WTC11 (cell line): ENCODE data around the gene FAM228B. TPM values are rescaled to one million over a fixed set of nuclear protein-coding genes. Genes with fewer than 3 reads are reported as not detected.
"Not testable (repeated sequence)": the region's sequence is repeated elsewhere in the genome, so short reads cannot be mapped to it uniquely, and the experiment has no call there.

Experiments used
- ATAC-seq: fragments of 200-7000 bp; cut with Tn5 transposase; 2 replicates; pipeline ENCODE4 v1.10.0; 2021; ENCODE audit warnings: mild to moderate bottlenecking, moderate library complexity
- CTCF ChIA-PET: fragments of 300-600 bp; sonication (Branson Sonifier 250); formaldehyde crosslinking; loops from one replicate; lab custom pipeline; 2021; ENCODE audit warnings: antibody characterized with exemption; lab: Charles Lee
- POLR2A ChIA-PET: fragments of 350-600 bp; sonication (Branson Sonifier 250); formaldehyde crosslinking; loops from one replicate; lab custom pipeline; 2021; ENCODE audit warnings: antibody characterized with exemption; lab: Charles Lee
- DNase-seq: peaks from one replicate; pipeline ENCODE4 v3.0.0; 2021; ENCODE audit warnings: low spot score
- H3K27ac Mint-ChIP-seq: 2 replicates; pipeline ENCODE4 v1.8.0; 2021; ENCODE audit warnings: mixed read lengths
- H3K27me3 Mint-ChIP-seq: 2 replicates; pipeline ENCODE4 v1.8.0; 2021; ENCODE audit warnings: low read depth, mild to moderate bottlenecking, moderate library complexity, mixed read lengths
- H3K36me3 Mint-ChIP-seq: 2 replicates; pipeline ENCODE4 v1.8.0; 2021; ENCODE audit warnings: mixed read lengths
- H3K4me1 Mint-ChIP-seq: 2 replicates; pipeline ENCODE4 v1.8.0; 2022; ENCODE audit warnings: mixed read lengths
- H3K4me3 Mint-ChIP-seq: 2 replicates; pipeline ENCODE4 v1.8.0; 2021; ENCODE audit warnings: mild to moderate bottlenecking, moderate library complexity, mixed read lengths
- H3K9me3 Mint-ChIP-seq: 2 replicates; pipeline ENCODE4 v1.8.0; 2021; ENCODE audit warnings: mixed read lengths
- CREM ChIP-seq: sonication (generic); formaldehyde crosslinking; IDR thresholded peaks from 2 replicates; pipeline ENCODE4 v1.8.1; 2022; ENCODE audit warnings: mild to moderate bottlenecking, missing genetic modification reagents, moderate library complexity
- ERG ChIP-seq: fragments of 250-450 bp; sonication (Bioruptor Pico); IDR thresholded peaks from 2 replicates; pipeline ENCODE4 v1.8.0; 2021; ENCODE audit warnings: mild to moderate bottlenecking
- FOXJ3 ChIP-seq: sonication (generic); formaldehyde crosslinking; IDR thresholded peaks from 2 replicates; pipeline ENCODE4 v1.9.0; 2021; ENCODE audit warnings: missing genetic modification reagents, mild to moderate bottlenecking, borderline replicate concordance
- GABPB1 ChIP-seq: sonication (generic); formaldehyde crosslinking; IDR thresholded peaks from 2 replicates; pipeline ENCODE4 v1.8.1; 2023; ENCODE audit warnings: mild to moderate bottlenecking, missing genetic modification reagents
- SMAD4 ChIP-seq: sonication (generic); formaldehyde crosslinking; IDR thresholded peaks from 2 replicates; pipeline ENCODE4 v1.8.0; 2022; ENCODE audit warnings: mild to moderate bottlenecking, missing genetic modification reagents
- total RNA-seq: library from RNA; stranded (reverse); gene quantifications from 3 replicates; pipeline ENCODE4 v1.2.3, GENCODE V29; 2021
- TF ChIP-seq, protein P1 (sequence below): sonication (generic); formaldehyde crosslinking; IDR thresholded peaks from 2 replicates; pipeline ENCODE4 v1.8.0; 2023; ENCODE audit warnings: missing genetic modification reagents
- TF ChIP-seq, protein P2 (sequence below): fragments of 250-450 bp; sonication (Bioruptor Pico); IDR thresholded peaks from 2 replicates; pipeline ENCODE4 v1.9.0; 2021; ENCODE audit warnings: mild to moderate bottlenecking, borderline replicate concordance
- TF ChIP-seq, protein P3 (sequence below): sonication (generic); formaldehyde crosslinking; IDR thresholded peaks from 2 replicates; pipeline ENCODE4 v1.8.0; 2023; ENCODE audit warnings: missing genetic modification reagents, mild to moderate bottlenecking, borderline replicate concordance

Gene FAM228B
- total RNA-seq, 1 experiment from 2014 or later, result 2.7 TPM

DNA sequence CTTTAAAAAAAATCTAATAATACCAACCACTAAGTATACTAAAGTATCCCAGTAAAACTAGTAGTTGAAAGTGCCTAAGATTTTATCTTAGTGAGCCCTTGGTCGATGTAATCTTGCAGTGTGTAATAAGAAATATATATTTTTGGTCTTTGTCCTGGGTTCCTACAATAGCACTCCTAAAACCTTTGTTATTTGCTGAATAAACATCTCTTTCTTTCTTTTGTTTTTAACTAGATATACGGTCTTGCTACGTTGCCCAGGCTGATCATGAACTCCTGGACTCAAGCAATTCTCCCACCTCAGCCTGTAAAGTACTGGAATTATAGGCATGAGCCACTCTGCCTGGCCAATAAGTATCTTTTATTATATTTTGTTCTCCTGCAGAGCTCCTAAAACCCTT, 36.2 kb upstream of the FAM228B start (continued):
- TF ChIP-seq SMAD4 (CRISPR knock-in tag) (no peak), FOXJ3 (CRISPR knock-in tag) (no peak), ERG (CRISPR knock-in tag) (no peak)
- TF ChIP-seq, protein P1, sequence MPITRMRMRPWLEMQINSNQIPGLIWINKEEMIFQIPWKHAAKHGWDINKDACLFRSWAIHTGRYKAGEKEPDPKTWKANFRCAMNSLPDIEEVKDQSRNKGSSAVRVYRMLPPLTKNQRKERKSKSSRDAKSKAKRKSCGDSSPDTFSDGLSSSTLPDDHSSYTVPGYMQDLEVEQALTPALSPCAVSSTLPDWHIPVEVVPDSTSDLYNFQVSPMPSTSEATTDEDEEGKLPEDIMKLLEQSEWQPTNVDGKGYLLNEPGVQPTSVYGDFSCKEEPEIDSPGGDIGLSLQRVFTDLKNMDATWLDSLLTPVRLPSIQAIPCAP (CRISPR knock-in tag), result no peak
- TF ChIP-seq, protein P2, sequence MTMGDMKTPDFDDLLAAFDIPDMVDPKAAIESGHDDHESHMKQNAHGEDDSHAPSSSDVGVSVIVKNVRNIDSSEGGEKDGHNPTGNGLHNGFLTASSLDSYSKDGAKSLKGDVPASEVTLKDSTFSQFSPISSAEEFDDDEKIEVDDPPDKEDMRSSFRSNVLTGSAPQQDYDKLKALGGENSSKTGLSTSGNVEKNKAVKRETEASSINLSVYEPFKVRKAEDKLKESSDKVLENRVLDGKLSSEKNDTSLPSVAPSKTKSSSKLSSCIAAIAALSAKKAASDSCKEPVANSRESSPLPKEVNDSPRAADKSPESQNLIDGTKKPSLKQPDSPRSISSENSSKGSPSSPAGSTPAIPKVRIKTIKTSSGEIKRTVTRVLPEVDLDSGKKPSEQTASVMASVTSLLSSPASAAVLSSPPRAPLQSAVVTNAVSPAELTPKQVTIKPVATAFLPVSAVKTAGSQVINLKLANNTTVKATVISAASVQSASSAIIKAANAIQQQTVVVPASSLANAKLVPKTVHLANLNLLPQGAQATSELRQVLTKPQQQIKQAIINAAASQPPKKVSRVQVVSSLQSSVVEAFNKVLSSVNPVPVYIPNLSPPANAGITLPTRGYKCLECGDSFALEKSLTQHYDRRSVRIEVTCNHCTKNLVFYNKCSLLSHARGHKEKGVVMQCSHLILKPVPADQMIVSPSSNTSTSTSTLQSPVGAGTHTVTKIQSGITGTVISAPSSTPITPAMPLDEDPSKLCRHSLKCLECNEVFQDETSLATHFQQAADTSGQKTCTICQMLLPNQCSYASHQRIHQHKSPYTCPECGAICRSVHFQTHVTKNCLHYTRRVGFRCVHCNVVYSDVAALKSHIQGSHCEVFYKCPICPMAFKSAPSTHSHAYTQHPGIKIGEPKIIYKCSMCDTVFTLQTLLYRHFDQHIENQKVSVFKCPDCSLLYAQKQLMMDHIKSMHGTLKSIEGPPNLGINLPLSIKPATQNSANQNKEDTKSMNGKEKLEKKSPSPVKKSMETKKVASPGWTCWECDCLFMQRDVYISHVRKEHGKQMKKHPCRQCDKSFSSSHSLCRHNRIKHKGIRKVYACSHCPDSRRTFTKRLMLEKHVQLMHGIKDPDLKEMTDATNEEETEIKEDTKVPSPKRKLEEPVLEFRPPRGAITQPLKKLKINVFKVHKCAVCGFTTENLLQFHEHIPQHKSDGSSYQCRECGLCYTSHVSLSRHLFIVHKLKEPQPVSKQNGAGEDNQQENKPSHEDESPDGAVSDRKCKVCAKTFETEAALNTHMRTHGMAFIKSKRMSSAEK (CRISPR knock-in tag), result no peak
- TF ChIP-seq, protein P3, sequence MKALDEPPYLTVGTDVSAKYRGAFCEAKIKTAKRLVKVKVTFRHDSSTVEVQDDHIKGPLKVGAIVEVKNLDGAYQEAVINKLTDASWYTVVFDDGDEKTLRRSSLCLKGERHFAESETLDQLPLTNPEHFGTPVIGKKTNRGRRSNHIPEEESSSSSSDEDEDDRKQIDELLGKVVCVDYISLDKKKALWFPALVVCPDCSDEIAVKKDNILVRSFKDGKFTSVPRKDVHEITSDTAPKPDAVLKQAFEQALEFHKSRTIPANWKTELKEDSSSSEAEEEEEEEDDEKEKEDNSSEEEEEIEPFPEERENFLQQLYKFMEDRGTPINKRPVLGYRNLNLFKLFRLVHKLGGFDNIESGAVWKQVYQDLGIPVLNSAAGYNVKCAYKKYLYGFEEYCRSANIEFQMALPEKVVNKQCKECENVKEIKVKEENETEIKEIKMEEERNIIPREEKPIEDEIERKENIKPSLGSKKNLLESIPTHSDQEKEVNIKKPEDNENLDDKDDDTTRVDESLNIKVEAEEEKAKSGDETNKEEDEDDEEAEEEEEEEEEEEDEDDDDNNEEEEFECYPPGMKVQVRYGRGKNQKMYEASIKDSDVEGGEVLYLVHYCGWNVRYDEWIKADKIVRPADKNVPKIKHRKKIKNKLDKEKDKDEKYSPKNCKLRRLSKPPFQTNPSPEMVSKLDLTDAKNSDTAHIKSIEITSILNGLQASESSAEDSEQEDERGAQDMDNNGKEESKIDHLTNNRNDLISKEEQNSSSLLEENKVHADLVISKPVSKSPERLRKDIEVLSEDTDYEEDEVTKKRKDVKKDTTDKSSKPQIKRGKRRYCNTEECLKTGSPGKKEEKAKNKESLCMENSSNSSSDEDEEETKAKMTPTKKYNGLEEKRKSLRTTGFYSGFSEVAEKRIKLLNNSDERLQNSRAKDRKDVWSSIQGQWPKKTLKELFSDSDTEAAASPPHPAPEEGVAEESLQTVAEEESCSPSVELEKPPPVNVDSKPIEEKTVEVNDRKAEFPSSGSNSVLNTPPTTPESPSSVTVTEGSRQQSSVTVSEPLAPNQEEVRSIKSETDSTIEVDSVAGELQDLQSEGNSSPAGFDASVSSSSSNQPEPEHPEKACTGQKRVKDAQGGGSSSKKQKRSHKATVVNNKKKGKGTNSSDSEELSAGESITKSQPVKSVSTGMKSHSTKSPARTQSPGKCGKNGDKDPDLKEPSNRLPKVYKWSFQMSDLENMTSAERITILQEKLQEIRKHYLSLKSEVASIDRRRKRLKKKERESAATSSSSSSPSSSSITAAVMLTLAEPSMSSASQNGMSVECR (CRISPR knock-in tag), result no peak

DNA sequence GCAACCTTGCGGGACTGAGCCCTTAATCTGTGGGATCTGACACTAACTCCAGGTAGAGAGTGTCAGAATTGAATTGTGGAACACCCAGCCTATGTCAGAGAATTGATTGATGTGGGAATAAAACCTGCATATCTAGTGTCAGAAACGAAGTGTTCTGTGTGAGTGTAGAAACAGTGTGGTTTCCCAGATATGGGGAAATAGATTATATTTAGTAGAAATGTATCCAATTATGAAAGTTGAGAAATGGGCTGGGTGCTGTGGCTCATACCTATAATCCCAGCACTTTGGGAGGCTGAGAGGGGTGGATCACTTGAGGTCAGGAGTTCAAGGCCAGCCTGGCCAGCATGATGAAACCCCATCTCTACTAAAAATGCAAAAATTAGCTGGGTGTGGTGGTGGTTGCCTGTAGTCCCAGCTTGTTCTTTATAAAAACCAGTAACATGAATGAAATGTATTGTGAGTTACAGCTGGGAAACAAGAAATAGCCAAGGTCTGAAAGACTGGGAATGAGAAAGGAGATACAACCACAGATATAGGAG, 34.4 kb upstream of the FAM228B start:
- TF ChIP-seq GABPB1 (CRISPR knock-in tag), result peak; percentile 73
- TF ChIP-seq CREM (CRISPR knock-in tag), result no peak
- TF ChIP-seq, all 79 proteins: peak for 1
- no peak for DNase-seq
- no peaks in the 10 kb centered on the region for H3K36me3 Mint-ChIP-seq
- H3K27ac Mint-ChIP-seq, result 0 out of 2 replicates have a peak overlapping the region, but pooled peaks have one; percentile 23
- no peak for ATAC-seq
- peaks cover 3% of the 10 kb centered on the region; the same call in 1 of the 2 replicates for H3K9me3 Mint-ChIP-seq
- no peak overlapping the region for H3K4me3 Mint-ChIP-seq
- H3K27me3 Mint-ChIP-seq, result no peaks in the 10 kb centered on the region; the same call in 1 of the 2 replicates
- ChIA-PET CTCF (interaction anchor here (1.3 kb wide), 1 partner anchor 12 kb away, joined by 3 read pairs; no protein-coding TSS in a partner anchor), POLR2A (no interaction called here)
- peaks cover 9% of the 10 kb centered on the region for H3K4me1 Mint-ChIP-seq

DNA sequence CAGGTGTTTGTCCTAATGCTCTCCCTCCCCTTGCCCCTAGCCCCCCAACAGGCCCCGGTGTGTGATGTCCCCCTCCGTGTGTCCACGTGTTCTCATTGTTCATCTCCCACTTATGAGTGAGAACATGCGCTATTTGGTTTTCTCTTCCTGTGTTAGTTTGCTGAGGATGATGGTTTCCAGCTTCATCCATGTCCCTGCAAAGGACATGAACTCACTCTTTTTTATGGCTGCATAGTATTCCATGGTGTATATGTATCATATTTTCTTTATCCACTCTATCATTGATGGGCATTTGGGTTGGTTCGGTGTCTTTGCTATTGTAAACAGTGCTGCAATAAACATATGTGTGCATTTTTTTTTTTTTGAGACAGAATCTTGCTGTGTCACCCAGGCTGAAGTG, 30.0 kb upstream of the FAM228B start:
- H3K27ac Mint-ChIP-seq, POLR2A ChIA-PET, H3K4me3 Mint-ChIP-seq, ATAC-seq, DNase-seq, H3K27me3 Mint-ChIP-seq, H3K36me3 Mint-ChIP-seq, H3K9me3 Mint-ChIP-seq: not testable (repeated sequence)
- CTCF ChIA-PET, result interaction anchor here (1.3 kb wide), 1 partner anchor 9 kb away, joined by 3 read pairs; the partner anchor contains the start of gene TP53I3
- peaks cover 11% of the 10 kb centered on the region for H3K4me1 Mint-ChIP-seq
